Neural crest cell (in vitro differentiated cells): ENCODE results near the gene HS3ST4. TPM values are rescaled to one million over a fixed set of nuclear protein-coding genes. Genes with fewer than 3 reads are reported as not detected.

Experiments used
- DNase-seq: peaks from one replicate; pipeline ENCODE4 v3.0.0; 2021; ENCODE audit warnings: low read depth, mixed read lengths, low spot score
- H3K27ac Mint-ChIP-seq: one replicate; pipeline ENCODE4 v1.8.0; 2021; ENCODE audit warnings: mild to moderate bottlenecking, mixed read lengths; ENCODE audit not compliant: unreplicated experiment
- H3K27me3 Mint-ChIP-seq: 2 replicates; pipeline ENCODE4 v1.8.0; 2021; ENCODE audit warnings: low read depth, mild to moderate bottlenecking, mixed read lengths
- H3K36me3 Mint-ChIP-seq: 2 replicates; pipeline ENCODE4 v1.8.0; 2021; ENCODE audit warnings: low read depth, mild to moderate bottlenecking, mixed read lengths
- H3K4me1 Mint-ChIP-seq: 2 replicates; pipeline ENCODE4 v1.8.0; 2021; ENCODE audit warnings: mixed read lengths
- H3K4me3 Mint-ChIP-seq: one replicate; pipeline ENCODE4 v1.8.0; 2021; ENCODE audit warnings: mild to moderate bottlenecking, mixed read lengths
- H3K9me3 Mint-ChIP-seq: 2 replicates; pipeline ENCODE4 v1.8.0; 2021; ENCODE audit warnings: mixed read lengths
- CTCF ChIP-seq: fragments of 200-600 bp; sonication (generic); conservative IDR thresholded peaks from 2 replicates; pipeline ENCODE4 v1.5.0; 2021; ENCODE audit warnings: antibody characterized with exemption, mild to moderate bottlenecking
- total RNA-seq: library from RNA; stranded (reverse); gene quantifications from 2 replicates; pipeline ENCODE4 v1.2.1, GENCODE V29; 2021

The HS3ST4 gene
- total RNA-seq, 1 donor from 2014 or later: 1.1 TPM

GRCh38 chr16:26139091-26139490 lies 447.3 kb downstream of the HS3ST4 start:
- H3K27ac Mint-ChIP-seq: no peak overlapping the region
- no peaks in the 10 kb centered on the region for H3K4me1 Mint-ChIP-seq
- TF ChIP-seq CTCF: no peak
- no peak overlapping the region for H3K4me3 Mint-ChIP-seq
- no peaks in the 10 kb centered on the region for H3K36me3 Mint-ChIP-seq
- peaks cover 3% of the 10 kb centered on the region for H3K27me3 Mint-ChIP-seq
- DNase-seq: no peak
- peaks cover 3% of the 10 kb centered on the region for H3K9me3 Mint-ChIP-seq

- Mint-ChIP-seq H3K27me3 (peaks cover 3% of the 10 kb centered on the region), H3K4me3 (no peak overlapping the region), H3K9me3 (peaks cover 3% of the 10 kb centered on the region), H3K4me1 (no peaks in the 10 kb centered on the region), H3K36me3 (no peaks in the 10 kb centered on the region), H3K27ac (no peak overlapping the region)
- no peak for DNase-seq
- no peak for TF ChIP-seq CTCF
Measured at GRCh38 chr16:26139884-26140283, 448.1 kb downstream of the HS3ST4 start.

GRCh38 chr16:26149364-26150190 lies 457.8 kb downstream of the HS3ST4 start:
- Mint-ChIP-seq H3K27ac (no peak overlapping the region), H3K4me1 (peaks cover 10% of the 10 kb centered on the region), H3K36me3 (no peaks in the 10 kb centered on the region), H3K9me3 (peaks cover 2% of the 10 kb centered on the region), H3K27me3 (peaks cover 6% of the 10 kb centered on the region), H3K4me3 (no peak overlapping the region)
- no peak for TF ChIP-seq CTCF
- DNase-seq: no peak

GRCh38 chr16:26155221-26155620 lies 463.5 kb downstream of the HS3ST4 start:
- H3K36me3 Mint-ChIP-seq: no peaks in the 10 kb centered on the region
- H3K4me1 Mint-ChIP-seq: no peaks in the 10 kb centered on the region
- no peaks in the 10 kb centered on the region for H3K27me3 Mint-ChIP-seq
- H3K4me3 Mint-ChIP-seq: no peak overlapping the region
- peaks cover 2% of the 10 kb centered on the region for H3K9me3 Mint-ChIP-seq
- TF ChIP-seq CTCF: no peak
- H3K27ac Mint-ChIP-seq: no peak overlapping the region
- DNase-seq: no peak

GRCh38 chr16:26157319-26157718 lies 465.6 kb downstream of the HS3ST4 start:
- no peaks in the 10 kb centered on the region for H3K27me3 Mint-ChIP-seq
- H3K4me3 Mint-ChIP-seq: no peak overlapping the region
- no peak for TF ChIP-seq CTCF
- no peaks in the 10 kb centered on the region for H3K9me3 Mint-ChIP-seq
- no peaks in the 10 kb centered on the region for H3K4me1 Mint-ChIP-seq
- no peak for DNase-seq
- H3K36me3 Mint-ChIP-seq: no peaks in the 10 kb centered on the region
- no peak overlapping the region for H3K27ac Mint-ChIP-seq
